Lower leg skin (tissue), 4 donors: ENCODE results near the gene GBF1. TPM values are rescaled to one million over a fixed set of nuclear protein-coding genes. Genes with fewer than 3 reads are reported as not detected.

ENCODE experiments used
- DNase-seq, 2 donors: peaks; one replicate each; pipeline ENCODE4 v3.0.0-alpha.2; 2019; ENCODE audit warnings: low spot score in 2 of 2
- H3K4me3 ChIP-seq: fragments of 200-600 bp; sonication (generic); 2 replicates; pipeline ENCODE4 v1.5.1; 2017; ENCODE audit warnings: mild to moderate bottlenecking, low read depth; ENCODE audit not compliant: poor library complexity, severe bottlenecking
- POLR2A ChIP-seq, 2 donors: fragments of 450-650 bp; IDR thresholded peaks; one replicate each; pipeline ENCODE4 v1.6.1; 2016 to 2017; ENCODE audit warnings: antibody characterized with exemption in 2 of 2, mild to moderate bottlenecking in 1 of 2, moderate library complexity in 1 of 2
- WGBS, 2 donors: methylation state at CpG; one replicate each; pipeline ENCODE4 v1.1.5; 2018; 5-methylcytosine and 5-hydroxymethylcytosine counted together
- intact Hi-C: fragments of 100-400 bp; cut with DNase I; formaldehyde crosslinking; loops from one replicate; pipeline ENCODE4 v1.15.0; 2023; ENCODE audit warnings: low total_unique reads
- total RNA-seq, 4 donors: library from RNA; depleted of rRNA; stranded (reverse); fragments of >200 nt; gene quantifications; one replicate each; pipeline ENCODE4 v1.1.0, GENCODE V29; 2016
- TF ChIP-seq, protein P1 (sequence below), 3 donors: fragments of 450-650 bp; IDR thresholded peaks; one replicate each; pipeline ENCODE4 v1.5.1; 2016; ENCODE audit warnings: antibody characterized with exemption in 3 of 3, mild to moderate bottlenecking in 3 of 3, moderate library complexity in 2 of 3

The GBF1 gene
- total RNA-seq, 4 donors from 2014 or later = 30.1 to 42.6 (median 39.1) TPM

DNA sequence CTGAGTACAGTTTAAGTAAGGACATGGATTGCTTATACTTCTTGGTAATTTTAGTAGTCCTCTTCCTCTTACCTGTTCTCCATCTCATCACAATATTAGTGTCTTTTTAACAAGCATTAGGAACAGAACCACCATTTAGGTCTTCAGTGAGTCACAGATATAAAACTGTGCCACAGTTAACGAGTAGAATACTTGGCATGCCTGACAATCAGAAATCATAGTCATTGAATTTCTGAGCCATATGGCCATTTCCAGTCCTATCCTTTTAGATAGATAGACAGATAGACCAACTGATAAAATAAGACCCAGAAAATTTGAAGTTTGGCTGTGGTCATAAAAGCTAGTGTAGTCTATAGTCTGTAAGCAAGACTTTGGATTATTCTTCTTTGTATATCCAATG lies 71.1 kb downstream of the GBF1 start:
- TF ChIP-seq, protein P1, sequence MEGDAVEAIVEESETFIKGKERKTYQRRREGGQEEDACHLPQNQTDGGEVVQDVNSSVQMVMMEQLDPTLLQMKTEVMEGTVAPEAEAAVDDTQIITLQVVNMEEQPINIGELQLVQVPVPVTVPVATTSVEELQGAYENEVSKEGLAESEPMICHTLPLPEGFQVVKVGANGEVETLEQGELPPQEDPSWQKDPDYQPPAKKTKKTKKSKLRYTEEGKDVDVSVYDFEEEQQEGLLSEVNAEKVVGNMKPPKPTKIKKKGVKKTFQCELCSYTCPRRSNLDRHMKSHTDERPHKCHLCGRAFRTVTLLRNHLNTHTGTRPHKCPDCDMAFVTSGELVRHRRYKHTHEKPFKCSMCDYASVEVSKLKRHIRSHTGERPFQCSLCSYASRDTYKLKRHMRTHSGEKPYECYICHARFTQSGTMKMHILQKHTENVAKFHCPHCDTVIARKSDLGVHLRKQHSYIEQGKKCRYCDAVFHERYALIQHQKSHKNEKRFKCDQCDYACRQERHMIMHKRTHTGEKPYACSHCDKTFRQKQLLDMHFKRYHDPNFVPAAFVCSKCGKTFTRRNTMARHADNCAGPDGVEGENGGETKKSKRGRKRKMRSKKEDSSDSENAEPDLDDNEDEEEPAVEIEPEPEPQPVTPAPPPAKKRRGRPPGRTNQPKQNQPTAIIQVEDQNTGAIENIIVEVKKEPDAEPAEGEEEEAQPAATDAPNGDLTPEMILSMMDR (IDR thresholded peaks at IDR 0.05) = no peak
- no peak for TF ChIP-seq POLR2A (IDR thresholded peaks at IDR 0.05)

DNA sequence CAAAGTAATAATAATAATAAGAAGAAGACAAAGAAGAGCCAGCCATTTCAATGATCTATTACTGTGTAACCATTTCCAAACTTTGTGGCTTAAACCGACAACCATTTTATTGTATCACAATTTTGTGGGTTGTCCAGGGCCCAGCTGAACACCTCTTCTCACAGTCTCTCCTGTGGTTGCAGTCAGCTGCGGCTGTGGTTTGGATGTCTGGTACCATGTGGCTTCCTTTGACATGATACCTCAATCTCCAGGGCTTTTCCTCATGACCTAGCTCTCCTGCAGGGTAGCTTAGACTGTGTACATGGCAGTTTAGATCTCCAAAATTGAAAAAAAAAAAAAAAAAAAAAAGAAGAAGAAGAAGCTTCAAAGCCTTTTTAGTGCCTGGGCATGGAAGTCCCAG lies 77.6 kb downstream of the GBF1 start:
- no peak for TF ChIP-seq POLR2A (IDR thresholded peaks at IDR 0.05)
- TF ChIP-seq, protein P1 (IDR thresholded peaks at IDR 0.05) = no peak
- 80 to 86% methylated on average over 2 of the region's 2 CpGs for WGBS, 2 donors
- intact Hi-C loops = no loop called here
- DNase-seq = no peak
- no peak overlapping the region for H3K4me3 ChIP-seq

More for the DNA sequence above, 71.1 kb downstream of the GBF1 start:
- intact Hi-C loops = no loop called here
- no peak overlapping the region for H3K4me3 ChIP-seq
- WGBS, 2 donors = 56 to 63% methylated on average over 1 of the region's 1 CpG
- no peak for DNase-seq

DNA sequence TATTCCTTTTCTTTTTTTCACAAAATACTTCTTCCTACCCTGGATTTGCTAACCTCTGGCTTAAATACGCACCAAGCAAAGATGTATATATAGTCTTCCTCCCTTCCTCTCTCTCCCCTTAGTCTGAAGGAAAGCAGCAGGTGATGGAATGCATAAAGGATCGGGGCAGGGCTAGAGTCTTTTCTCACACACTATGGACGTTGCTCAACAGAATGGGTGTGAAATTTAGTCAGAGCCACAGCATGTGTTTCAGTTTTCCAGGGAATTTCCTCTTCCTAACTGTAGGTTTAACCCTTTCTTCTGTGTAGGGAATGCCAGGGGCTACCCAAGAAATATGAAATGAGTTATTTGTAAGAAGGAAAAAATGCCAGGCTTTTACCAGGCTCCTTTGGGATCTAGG lies 78.7 kb downstream of the GBF1 start:
- TF ChIP-seq, protein P1 (IDR thresholded peaks at IDR 0.05) = no peak
- no peak for TF ChIP-seq POLR2A (IDR thresholded peaks at IDR 0.05)
- WGBS, 2 donors = 57 to 63% methylated on average over 3 of the region's 3 CpGs
- intact Hi-C loops = no loop called here
- DNase-seq = no peak
- no peak overlapping the region for H3K4me3 ChIP-seq

DNA sequence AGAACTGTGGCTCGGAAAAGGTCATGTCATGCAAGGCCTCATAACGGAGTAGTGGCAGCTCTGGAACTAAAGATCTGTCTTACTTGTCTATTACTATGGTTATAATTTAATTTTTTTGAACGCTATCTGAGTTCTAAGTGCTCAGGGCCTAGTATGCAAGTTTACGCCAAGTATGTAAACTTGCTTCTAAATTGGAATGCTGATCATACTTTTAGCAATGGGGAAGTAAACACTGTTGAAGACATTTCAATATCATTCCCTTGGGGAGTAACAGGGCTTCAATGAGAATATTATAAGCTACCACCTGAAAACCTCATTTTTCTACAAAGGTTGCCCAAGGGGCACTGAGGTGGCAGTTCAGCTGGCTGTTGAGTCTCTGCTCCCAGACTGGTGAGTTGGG lies 80.7 kb downstream of the GBF1 start:
- H3K4me3 ChIP-seq = no peak overlapping the region
- WGBS, 2 donors = 95 to 98% methylated on average over 4 of the region's 4 CpGs
- DNase-seq = no peak
- TF ChIP-seq, protein P1 (IDR thresholded peaks at IDR 0.05) = no peak
- TF ChIP-seq POLR2A (IDR thresholded peaks at IDR 0.05) = no peak
- intact Hi-C loops = no loop called here

DNA sequence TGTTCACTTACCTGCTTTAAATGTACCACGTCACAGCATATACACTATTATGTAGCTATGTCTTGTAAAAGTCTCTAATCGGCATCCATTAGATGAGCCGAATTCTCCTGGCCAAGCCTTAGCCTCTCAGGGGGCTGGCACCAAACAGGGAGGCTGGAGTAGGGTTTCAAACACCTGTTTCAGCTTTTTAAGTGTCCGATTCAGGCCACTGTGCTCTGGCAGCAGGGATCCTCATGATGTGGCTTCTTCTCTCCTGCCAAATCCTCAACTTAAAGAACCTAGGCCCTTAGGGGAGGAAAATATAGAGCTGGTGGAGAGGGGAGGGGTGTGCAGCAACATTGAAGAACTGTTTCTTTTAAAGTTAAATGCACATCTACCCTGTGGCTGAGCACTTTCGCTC lies 81.7 kb downstream of the GBF1 start:
- intact Hi-C loops = no loop called here
- DNase-seq = no peak
- no peak overlapping the region for H3K4me3 ChIP-seq
- WGBS, 2 donors = 73 to 75% methylated on average over 5 of the region's 5 CpGs
- no peak for TF ChIP-seq POLR2A (IDR thresholded peaks at IDR 0.05)
- TF ChIP-seq, protein P1 (IDR thresholded peaks at IDR 0.05) = no peak

DNA sequence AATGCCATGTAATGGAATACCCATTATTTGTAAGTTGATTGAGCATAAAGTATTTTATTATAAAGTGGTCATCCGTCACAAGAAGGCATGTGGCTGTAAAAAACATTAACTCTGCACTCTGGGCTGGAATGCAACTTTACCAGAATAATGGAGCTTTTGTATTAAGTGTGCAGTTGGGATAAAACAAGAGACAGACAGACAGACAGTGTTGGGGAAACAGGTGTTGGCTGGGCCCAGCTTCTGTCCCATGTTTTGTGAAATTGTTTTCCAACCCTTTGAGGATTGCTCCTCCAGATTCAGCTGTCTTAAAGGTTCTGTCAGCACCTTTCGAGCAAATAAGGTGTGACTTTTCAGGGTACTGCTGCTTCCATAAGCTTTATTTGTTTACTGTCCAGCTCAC lies 82.3 kb downstream of the GBF1 start:
- intact Hi-C loops = no loop called here
- no peak for DNase-seq
- no peak overlapping the region for H3K4me3 ChIP-seq
- WGBS, 2 donors = 82 to 95% methylated on average over 2 of the region's 2 CpGs
- TF ChIP-seq, protein P1 (IDR thresholded peaks at IDR 0.05) = no peak
- no peak for TF ChIP-seq POLR2A (IDR thresholded peaks at IDR 0.05)
